ENCODE measurements around the gene UTP20. TPM values are rescaled to one million over a fixed set of nuclear protein-coding genes. Genes with fewer than 3 reads are reported as not detected.

Gene UTP20
- total RNA-seq, 2 donors from 2014 or later = 7.2 to 13.5 TPM

DNA sequence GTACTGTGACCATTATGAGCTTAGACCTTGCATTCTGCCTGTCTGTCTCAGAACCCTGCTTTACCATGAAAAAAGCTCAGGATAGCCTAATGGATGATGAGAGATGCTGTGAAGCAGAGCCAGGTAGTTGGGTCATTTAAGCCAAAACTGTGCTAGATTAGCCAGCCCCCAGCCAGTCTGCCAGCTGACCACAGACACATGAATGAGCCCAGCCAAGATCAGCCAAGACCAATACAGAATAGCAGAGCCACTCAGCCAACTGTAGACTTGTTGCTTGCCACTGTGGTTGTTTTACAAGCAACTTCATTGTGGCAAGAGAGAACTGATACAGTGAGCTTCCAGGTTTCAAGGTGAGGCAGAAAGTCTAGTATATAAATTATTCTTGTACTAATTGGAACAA lies 12.8 kb upstream of the UTP20 start:
- Histone ChIP-seq H3K4me3 (no peak overlapping the region), H3K27me3 (no peaks in the 10 kb centered on the region), H3K9ac (ENCODE audit: low read depth in 2 of 2, low read length in 2 of 2) (no peak overlapping the region), H3K36me3 (no peaks in the 10 kb centered on the region), H3K27ac (no peak overlapping the region), H3K9me3 (no peaks in the 10 kb centered on the region), H3K4me1 (no peaks in the 10 kb centered on the region)
- TF ChIP-seq, protein P1, sequence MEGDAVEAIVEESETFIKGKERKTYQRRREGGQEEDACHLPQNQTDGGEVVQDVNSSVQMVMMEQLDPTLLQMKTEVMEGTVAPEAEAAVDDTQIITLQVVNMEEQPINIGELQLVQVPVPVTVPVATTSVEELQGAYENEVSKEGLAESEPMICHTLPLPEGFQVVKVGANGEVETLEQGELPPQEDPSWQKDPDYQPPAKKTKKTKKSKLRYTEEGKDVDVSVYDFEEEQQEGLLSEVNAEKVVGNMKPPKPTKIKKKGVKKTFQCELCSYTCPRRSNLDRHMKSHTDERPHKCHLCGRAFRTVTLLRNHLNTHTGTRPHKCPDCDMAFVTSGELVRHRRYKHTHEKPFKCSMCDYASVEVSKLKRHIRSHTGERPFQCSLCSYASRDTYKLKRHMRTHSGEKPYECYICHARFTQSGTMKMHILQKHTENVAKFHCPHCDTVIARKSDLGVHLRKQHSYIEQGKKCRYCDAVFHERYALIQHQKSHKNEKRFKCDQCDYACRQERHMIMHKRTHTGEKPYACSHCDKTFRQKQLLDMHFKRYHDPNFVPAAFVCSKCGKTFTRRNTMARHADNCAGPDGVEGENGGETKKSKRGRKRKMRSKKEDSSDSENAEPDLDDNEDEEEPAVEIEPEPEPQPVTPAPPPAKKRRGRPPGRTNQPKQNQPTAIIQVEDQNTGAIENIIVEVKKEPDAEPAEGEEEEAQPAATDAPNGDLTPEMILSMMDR (IDR thresholded peaks at IDR 0.05) = no peak
- DNase-seq = no peak
- intact Hi-C loops (cut with DNase I) = no loop called here

- Histone ChIP-seq H3K36me3 (no peaks in the 10 kb centered on the region), H3K9me3 (no peaks in the 10 kb centered on the region), H3K4me1 (no peaks in the 10 kb centered on the region), H3K9ac (ENCODE audit: low read depth in 2 of 2, low read length in 2 of 2) (no peak overlapping the region), H3K27ac (peak overlapping the region; percentile 19), H3K27me3 (no peaks in the 10 kb centered on the region), H3K4me3 (no peak overlapping the region)
- DNase-seq = no peak
- TF ChIP-seq, protein P1 (IDR thresholded peaks at IDR 0.05) = no peak
- intact Hi-C loops (cut with DNase I) = no loop called here
Observed at GRCh38 chr12:101276433-101276832, 3.5 kb upstream of the UTP20 start.

DNA sequence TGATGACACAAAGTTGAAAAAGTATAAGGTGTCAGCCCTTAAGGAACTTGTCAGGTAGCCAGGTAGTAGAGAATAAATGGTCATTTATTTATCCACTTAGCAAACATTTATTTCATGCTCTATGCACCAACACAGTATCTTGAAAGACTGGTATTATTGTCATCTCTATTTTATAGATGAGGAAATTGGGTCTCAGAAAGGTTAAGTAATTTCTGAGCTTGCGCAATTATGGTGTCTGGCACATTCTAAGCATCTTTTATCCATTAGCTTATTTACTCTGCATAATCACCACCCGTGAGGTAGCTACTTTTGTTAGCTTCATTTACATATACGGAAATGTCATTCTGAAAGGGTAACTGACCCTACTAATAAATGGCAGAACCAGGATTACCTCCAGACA lies 2.5 kb upstream of the UTP20 start:
- no peak overlapping the region for H3K4me3 ChIP-seq
- TF ChIP-seq, protein P1 (IDR thresholded peaks at IDR 0.05) = no peak
- no peaks in the 10 kb centered on the region for H3K36me3 ChIP-seq
- H3K4me1 ChIP-seq = no peaks in the 10 kb centered on the region
- peak overlapping the region; percentile 19 for H3K27ac ChIP-seq
- no peaks in the 10 kb centered on the region for H3K9me3 ChIP-seq
- intact Hi-C loops (cut with DNase I) = no loop called here
- no peaks in the 10 kb centered on the region for H3K27me3 ChIP-seq
- H3K9ac ChIP-seq (ENCODE audit: low read depth in 2 of 2, low read length in 2 of 2) = no peak overlapping the region
- DNase-seq = no peak

- Histone ChIP-seq H3K27me3 (no peaks in the 10 kb centered on the region), H3K36me3 (no peaks in the 10 kb centered on the region), H3K4me1 (no peaks in the 10 kb centered on the region), H3K9ac (ENCODE audit: low read depth in 2 of 2, low read length in 2 of 2) (no peak overlapping the region), H3K4me3 (no peak overlapping the region), H3K9me3 (no peaks in the 10 kb centered on the region), H3K27ac (no peak overlapping the region)
- TF ChIP-seq, protein P1 (IDR thresholded peaks at IDR 0.05) = no peak
- intact Hi-C loops (cut with DNase I) = no loop called here
- DNase-seq = no peak
Observed at GRCh38 chr12:101287357-101287756, 7.5 kb downstream of the UTP20 start.

DNA sequence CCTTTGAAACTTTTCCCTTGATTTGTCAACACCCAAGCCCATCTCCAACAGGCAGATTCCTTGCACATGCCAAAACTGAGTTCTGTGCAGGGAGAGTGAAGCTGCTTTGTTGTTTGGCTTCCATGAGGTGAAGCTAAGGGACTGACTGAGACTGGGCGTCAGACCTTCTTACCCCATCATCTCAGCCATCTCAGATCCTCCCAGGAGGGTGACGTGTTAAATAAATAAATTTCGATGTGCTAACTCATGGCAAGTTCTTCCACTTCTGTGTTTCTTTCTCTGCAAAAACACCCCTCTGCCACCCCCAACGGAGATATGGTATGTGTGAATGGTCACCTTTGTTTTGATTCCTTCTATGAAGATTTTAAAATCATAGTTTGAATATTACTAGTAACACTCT lies 17.8 kb downstream of the UTP20 start:
- TF ChIP-seq, protein P1 (IDR thresholded peaks at IDR 0.05) = no peak
- Histone ChIP-seq H3K27me3 (no peaks in the 10 kb centered on the region), H3K4me1 (no peaks in the 10 kb centered on the region), H3K9ac (ENCODE audit: low read depth in 2 of 2, low read length in 2 of 2) (no peak overlapping the region), H3K36me3 (no peaks in the 10 kb centered on the region), H3K9me3 (no peaks in the 10 kb centered on the region), H3K27ac (no peak overlapping the region), H3K4me3 (no peak overlapping the region)
- DNase-seq = no peak
- intact Hi-C loops (cut with DNase I) = no loop called here

DNA sequence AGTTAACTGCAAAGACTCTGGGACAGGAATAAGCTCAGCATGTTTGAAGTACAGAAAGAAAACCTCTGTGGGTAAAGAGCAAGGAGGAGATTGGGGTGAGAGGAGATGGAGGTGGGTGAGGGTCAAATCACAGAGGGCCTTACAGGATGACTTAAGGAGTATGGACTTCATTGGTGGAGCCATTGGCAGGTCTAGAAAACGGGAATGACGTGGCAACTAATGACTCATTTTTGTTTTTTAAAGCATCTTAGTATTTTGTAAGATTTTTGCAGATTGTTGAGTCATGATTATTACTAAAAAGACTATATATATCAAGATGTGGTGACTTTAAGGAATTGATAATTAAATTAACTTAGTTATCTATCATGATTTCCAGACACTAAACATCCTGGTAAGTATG lies 18.5 kb downstream of the UTP20 start:
- H3K4me1 ChIP-seq = no peaks in the 10 kb centered on the region
- no peak overlapping the region for H3K27ac ChIP-seq
- no peaks in the 10 kb centered on the region for H3K27me3 ChIP-seq
- intact Hi-C loops (cut with DNase I) = no loop called here
- no peaks in the 10 kb centered on the region for H3K36me3 ChIP-seq
- TF ChIP-seq, protein P1 (IDR thresholded peaks at IDR 0.05) = no peak
- no peak for DNase-seq
- H3K4me3 ChIP-seq = no peak overlapping the region
- no peak overlapping the region for H3K9ac ChIP-seq (ENCODE audit: low read depth in 2 of 2, low read length in 2 of 2)
- H3K9me3 ChIP-seq = no peaks in the 10 kb centered on the region
